A673 (cell line): ENCODE results near the gene PLB1. TPM values are rescaled to one million over a fixed set of nuclear protein-coding genes. Genes with fewer than 3 reads are reported as not detected.

Source experiments
- BruUV-seq: library from RNA; stranded (reverse); fragments of 400-500 nt; replicated peaks from 2 replicates; lab custom pipeline; 2021; lab: Mats Ljungman, UMichigan
- CTCF ChIA-PET: fragments of 300-600 bp; sonication (Branson Sonifier 250); formaldehyde crosslinking; loops from one replicate; lab custom pipeline; 2022; ENCODE audit warnings: antibody characterized with exemption; lab: Charles Lee
- POLR2A ChIA-PET: fragments of 300-600 bp; sonication (Branson Sonifier 250); formaldehyde crosslinking; loops from one replicate; lab custom pipeline; 2022; ENCODE audit warnings: antibody characterized with exemption; ENCODE audit not compliant: low non-redundant PET; lab: Charles Lee
- DNase-seq: peaks from one replicate; pipeline ENCODE4 v3.0.0-alpha.2; 2015; ENCODE audit warnings: low spot score
- H3K27ac ChIP-seq: fragments of 200-600 bp; sonication (generic); 2 replicates; pipeline ENCODE4 v1.5.1; 2016; ENCODE audit warnings: mixed run types, low read depth, mild to moderate bottlenecking, mixed read lengths, antibody characterized with exemption, low read length; ENCODE audit not compliant: poor library complexity, severe bottlenecking
- H3K27me3 ChIP-seq: fragments of 200-600 bp; sonication (generic); replicated peaks from 2 replicates; pipeline ENCODE4 v1.6.1; 2017; ENCODE audit warnings: mixed run types, low read depth, mild to moderate bottlenecking, mixed read lengths, antibody characterized with exemption, low read length; ENCODE audit not compliant: insufficient read depth, poor library complexity
- H3K36me3 ChIP-seq: fragments of 200-600 bp; sonication (generic); 2 replicates; pipeline ENCODE4 v1.6.1; 2016; ENCODE audit warnings: mixed run types, mild to moderate bottlenecking, mixed read lengths, antibody characterized with exemption, low read length; ENCODE audit not compliant: insufficient read depth, poor library complexity, severe bottlenecking
- H3K4me1 ChIP-seq: fragments of 200-600 bp; sonication (generic); 2 replicates; pipeline ENCODE4 v1.6.1; 2017; ENCODE audit warnings: mixed run types, mild to moderate bottlenecking, mixed read lengths, antibody characterized with exemption, low read length; ENCODE audit not compliant: insufficient read depth, poor library complexity, severe bottlenecking
- H3K4me3 ChIP-seq: fragments of 200-600 bp; sonication (generic); 2 replicates; pipeline ENCODE4 v1.5.1; 2016; ENCODE audit warnings: low read depth, mixed run types, mild to moderate bottlenecking, mixed read lengths, low read length; ENCODE audit not compliant: poor library complexity, severe bottlenecking
- H3K9me3 ChIP-seq: fragments of 200-600 bp; sonication (generic); 2 replicates; pipeline ENCODE4 v1.6.1; 2016; ENCODE audit warnings: mixed run types, low read depth, mild to moderate bottlenecking, mixed read lengths, antibody characterized with exemption, low read length; ENCODE audit not compliant: poor library complexity, severe bottlenecking
- EZH2 ChIP-seq: fragments of 200-600 bp; sonication (generic); IDR thresholded peaks from 2 replicates; pipeline ENCODE4 v1.6.1; 2017; ENCODE audit warnings: borderline replicate concordance, low read depth, mild to moderate bottlenecking, mixed read lengths, antibody characterized with exemption, low read length; ENCODE audit not compliant: poor library complexity, severe bottlenecking
- intact Hi-C: fragments of 100-400 bp; cut with micrococcal nuclease; formaldehyde crosslinking; loops from one replicate; pipeline ENCODE4 v1.10.0; 2022; ENCODE audit not compliant: unreplicated experiment
- total RNA-seq: library from RNA; stranded (reverse); gene quantifications from 2 replicates; pipeline ENCODE4 v1.2.3, GENCODE V29; 2021
- TF ChIP-seq, protein P1 (sequence below): fragments of 300-800, 200-600 bp; sonication (generic); conservative IDR thresholded peaks from 2 replicates; pipeline ENCODE4 v1.5.1; 2017; ENCODE audit warnings: low read depth, mild to moderate bottlenecking, antibody characterized with exemption, low read length, moderate library complexity, mixed read lengths

PLB1 gene
- total RNA-seq, 1 experiment from 2014 or later = 0.39 TPM

DNA sequence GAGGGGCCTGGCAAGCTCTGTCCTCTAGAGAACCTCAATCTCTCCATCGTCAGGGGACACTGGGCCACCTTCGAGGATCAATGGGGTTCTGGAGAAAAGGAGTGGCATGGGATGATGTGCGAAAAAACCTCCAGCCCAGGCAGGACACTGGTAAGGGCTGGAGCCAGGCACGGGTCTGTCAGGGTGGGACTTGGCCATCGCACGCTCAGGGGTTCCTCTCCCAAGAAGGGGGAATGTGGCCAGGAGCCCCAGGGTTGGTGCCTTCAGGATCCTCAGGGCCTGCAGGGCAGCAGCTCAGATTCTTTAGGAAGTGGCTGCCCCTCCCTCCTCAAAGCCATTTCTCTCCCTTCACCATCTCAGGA, 46.8 kb upstream of the PLB1 start:
- Histone ChIP-seq H3K27ac (no peak overlapping the region), H3K9me3 (no peaks in the 10 kb centered on the region), H3K36me3 (no peaks in the 10 kb centered on the region), H3K4me1 (no peaks in the 10 kb centered on the region), H3K4me3 (no peak overlapping the region), H3K27me3 (no peaks in the 10 kb centered on the region)
- ChIA-PET POLR2A (no interaction called here), CTCF (no interaction called here)
- no TSS peak for BruUV-seq
- TF ChIP-seq EZH2 = no peak
- TF ChIP-seq, protein P1, sequence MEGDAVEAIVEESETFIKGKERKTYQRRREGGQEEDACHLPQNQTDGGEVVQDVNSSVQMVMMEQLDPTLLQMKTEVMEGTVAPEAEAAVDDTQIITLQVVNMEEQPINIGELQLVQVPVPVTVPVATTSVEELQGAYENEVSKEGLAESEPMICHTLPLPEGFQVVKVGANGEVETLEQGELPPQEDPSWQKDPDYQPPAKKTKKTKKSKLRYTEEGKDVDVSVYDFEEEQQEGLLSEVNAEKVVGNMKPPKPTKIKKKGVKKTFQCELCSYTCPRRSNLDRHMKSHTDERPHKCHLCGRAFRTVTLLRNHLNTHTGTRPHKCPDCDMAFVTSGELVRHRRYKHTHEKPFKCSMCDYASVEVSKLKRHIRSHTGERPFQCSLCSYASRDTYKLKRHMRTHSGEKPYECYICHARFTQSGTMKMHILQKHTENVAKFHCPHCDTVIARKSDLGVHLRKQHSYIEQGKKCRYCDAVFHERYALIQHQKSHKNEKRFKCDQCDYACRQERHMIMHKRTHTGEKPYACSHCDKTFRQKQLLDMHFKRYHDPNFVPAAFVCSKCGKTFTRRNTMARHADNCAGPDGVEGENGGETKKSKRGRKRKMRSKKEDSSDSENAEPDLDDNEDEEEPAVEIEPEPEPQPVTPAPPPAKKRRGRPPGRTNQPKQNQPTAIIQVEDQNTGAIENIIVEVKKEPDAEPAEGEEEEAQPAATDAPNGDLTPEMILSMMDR = no peak
- DNase-seq = no peak
- intact Hi-C loops = no loop called here

- Histone ChIP-seq H3K9me3 (no peaks in the 10 kb centered on the region), H3K4me3 (no peak overlapping the region), H3K27ac (no peak overlapping the region), H3K4me1 (no peaks in the 10 kb centered on the region), H3K27me3 (no peaks in the 10 kb centered on the region), H3K36me3 (no peaks in the 10 kb centered on the region)
- POLR2A ChIA-PET = no interaction called here
- intact Hi-C loops = loop anchor here (5.0 kb wide), 1 partner anchor 747 kb away; no protein-coding TSS in a partner anchor
- no TSS peak for BruUV-seq
- DNase-seq = peak; percentile 55
- CTCF ChIA-PET = no interaction called here
- TF ChIP-seq, protein P1 = no peak
- no peak for TF ChIP-seq EZH2
Observed at GRCh38 chr2:28449488-28450395, 46.1 kb upstream of the PLB1 start.

GRCh38 chr2:28450901-28451565, 44.8 kb upstream of the PLB1 start:
- H3K27ac ChIP-seq = no peak overlapping the region
- no TSS peak for BruUV-seq
- intact Hi-C loops = loop anchor here (5.0 kb wide), 1 partner anchor 749 kb away; no protein-coding TSS in a partner anchor
- ChIA-PET CTCF (interaction anchor here (0.7 kb wide), 1 partner anchor 55 kb away, joined by 3 read pairs; no protein-coding TSS in a partner anchor), POLR2A (no interaction called here)
- no peaks in the 10 kb centered on the region for H3K27me3 ChIP-seq
- TF ChIP-seq EZH2 = no peak
- TF ChIP-seq, protein P1 = no peak
- no peak for DNase-seq
- H3K4me1 ChIP-seq = no peaks in the 10 kb centered on the region
- H3K9me3 ChIP-seq = no peaks in the 10 kb centered on the region
- H3K36me3 ChIP-seq = no peaks in the 10 kb centered on the region
- no peak overlapping the region for H3K4me3 ChIP-seq
